ENCODE data around the gene SBF2.
"Not testable (repeated sequence)": the region's sequence is repeated elsewhere in the genome, so short reads cannot be mapped to it uniquely, and the experiment has no call there.

SBF2 gene

GRCh38 chr11:9936754-9937153, 357.3 kb downstream of the SBF2 start:
- no peak for DNase-seq (ENCODE audit: low spot score)
- TF ChIP-seq CTCF (IDR thresholded peaks at IDR 0.05), result no peak

GRCh38 chr11:9932843-9933242, 361.2 kb downstream of the SBF2 start:
- not testable (repeated sequence) for H3K4me3 ChIP-seq; H3K27ac ChIP-seq; DNase-seq (ENCODE audit: low spot score)

More at GRCh38 chr11:9936754-9937153, 357.3 kb downstream of the SBF2 start:
- Histone ChIP-seq H3K4me3 (no peak overlapping the region), H3K27ac (no peak overlapping the region)

DNA sequence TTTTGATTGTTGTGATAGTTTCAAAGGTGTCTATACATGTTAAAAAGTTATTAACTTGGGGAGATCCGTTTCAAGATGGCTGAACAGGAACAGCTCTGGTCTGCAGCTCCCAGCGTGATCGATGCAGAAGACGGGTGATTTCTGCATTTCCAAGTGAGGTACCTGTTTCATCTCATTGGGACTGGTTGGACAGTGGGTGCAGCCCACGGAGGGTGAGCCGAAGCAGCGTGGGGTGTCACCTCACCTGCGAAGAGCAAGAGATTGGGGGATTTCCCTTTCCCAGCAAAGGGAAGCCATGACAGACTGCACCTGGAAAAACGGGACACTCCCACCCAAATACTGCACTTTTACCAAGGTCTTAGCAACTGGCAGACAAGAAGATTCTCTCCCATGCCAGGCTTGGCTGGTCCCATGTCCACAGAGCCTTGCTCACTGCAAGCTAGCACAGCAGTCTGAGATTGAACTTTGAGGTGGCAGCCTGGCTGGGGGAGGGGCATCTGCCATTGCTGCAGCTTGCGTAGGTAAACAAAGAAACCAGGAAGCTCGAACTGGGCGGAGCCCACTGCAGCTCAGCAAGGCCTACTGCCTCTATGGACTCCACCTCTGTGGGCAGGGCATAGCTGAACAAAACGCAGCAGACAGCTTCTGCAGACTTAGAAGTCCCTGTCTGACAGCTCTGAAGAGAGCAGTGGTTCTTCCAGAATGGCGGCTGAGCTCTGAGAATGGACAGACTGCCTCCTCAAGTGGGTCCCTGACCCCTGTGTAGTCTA, 363.3 kb downstream of the SBF2 start:
- H3K4me3 ChIP-seq; DNase-seq (ENCODE audit: low spot score); H3K27ac ChIP-seq: not testable (repeated sequence)

DNA sequence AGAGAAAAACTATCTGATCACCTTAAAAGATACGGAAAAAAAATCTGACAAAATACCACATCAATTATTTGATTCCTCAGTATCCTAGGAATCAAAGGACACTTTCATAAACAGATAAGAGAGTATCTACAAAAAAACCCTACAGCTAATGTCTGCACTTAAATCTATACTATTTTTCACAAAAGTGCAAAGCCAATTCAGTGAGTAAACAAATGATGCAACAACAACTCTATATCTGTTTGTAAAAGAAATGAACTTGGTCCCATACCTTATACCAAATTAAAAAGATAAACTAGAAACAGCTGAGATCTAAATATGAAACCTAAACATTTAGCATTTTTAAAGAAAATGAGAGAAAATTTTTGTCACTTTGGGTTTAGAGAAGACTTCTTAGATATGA, 366.3 kb downstream of the SBF2 start:
- DNase-seq (ENCODE audit: low spot score), result no peak
- Histone ChIP-seq H3K4me3 (no peak overlapping the region), H3K27ac (no peak overlapping the region)
- no peak for TF ChIP-seq CTCF (IDR thresholded peaks at IDR 0.05)

DNA sequence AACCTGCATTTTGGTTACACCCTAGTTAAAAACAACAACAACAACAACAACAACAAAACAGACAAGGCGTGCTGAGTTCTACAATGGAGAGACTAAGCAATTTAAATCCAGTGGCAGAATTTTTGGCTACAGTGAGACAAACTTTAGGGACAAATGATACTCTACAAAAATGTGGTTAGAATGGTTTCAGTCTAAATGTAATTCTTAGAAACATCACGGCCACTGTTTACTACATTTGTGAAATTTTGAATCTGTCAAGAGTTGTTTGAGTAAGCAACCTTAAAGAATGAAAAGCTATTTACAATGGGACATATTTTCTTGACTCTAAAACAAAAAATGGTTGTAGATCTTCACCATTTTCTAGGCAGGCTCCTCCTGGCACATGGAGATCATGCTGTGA, 370.7 kb downstream of the SBF2 start:
- Histone ChIP-seq H3K4me3 (no peak overlapping the region), H3K27ac (no peak overlapping the region)
- DNase-seq (ENCODE audit: low spot score), result no peak
- TF ChIP-seq CTCF (IDR thresholded peaks at IDR 0.05), result no peak

DNA sequence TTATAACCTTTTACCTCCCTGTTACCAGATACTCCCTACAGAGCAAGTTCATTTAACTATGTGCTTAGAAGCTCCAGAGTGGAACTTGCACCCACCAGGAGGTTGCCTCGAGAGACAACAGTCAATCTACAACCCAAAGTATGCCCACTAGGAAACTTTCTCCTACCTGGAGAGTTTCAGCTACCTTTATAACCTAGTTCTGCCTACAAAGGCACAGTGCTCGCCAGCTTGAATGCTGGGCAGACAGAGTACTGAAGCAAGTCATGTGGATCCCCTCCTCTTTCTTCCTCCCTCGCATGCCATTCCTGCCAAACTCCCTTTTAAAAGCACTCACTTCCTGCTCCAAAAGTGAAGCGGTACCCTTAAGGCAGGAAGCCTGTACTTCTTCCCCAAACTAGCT, 371.2 kb downstream of the SBF2 start:
- no peak overlapping the region for H3K4me3 ChIP-seq
- no peak for TF ChIP-seq CTCF (IDR thresholded peaks at IDR 0.05)
- no peak overlapping the region for H3K27ac ChIP-seq
- DNase-seq (ENCODE audit: low spot score), result no peak

GRCh38 chr11:9916480-9916879, 377.5 kb downstream of the SBF2 start:
- TF ChIP-seq CTCF (IDR thresholded peaks at IDR 0.05), result no peak
- H3K4me3 ChIP-seq, result no peak overlapping the region
- no peak for DNase-seq (ENCODE audit: low spot score)
- no peak overlapping the region for H3K27ac ChIP-seq

DNA sequence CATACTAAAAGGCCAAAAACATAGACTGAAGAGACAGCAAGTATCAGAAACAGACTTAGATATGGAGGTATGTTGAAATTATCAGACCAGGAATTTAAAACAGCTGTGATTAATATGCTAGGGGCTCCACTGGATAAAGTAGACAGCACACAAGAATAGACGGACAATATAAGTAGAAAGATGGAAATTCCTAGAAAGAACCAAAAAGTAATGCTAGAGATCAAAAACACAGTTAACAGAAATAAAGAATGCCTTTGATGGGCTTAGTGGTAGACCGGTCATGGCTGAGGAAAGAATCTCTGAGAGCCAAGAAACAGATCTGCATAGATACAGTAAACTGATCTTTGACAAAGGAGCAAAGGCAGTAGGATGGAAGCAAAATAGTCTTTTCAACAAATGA, 380.0 kb downstream of the SBF2 start:
- Histone ChIP-seq H3K27ac (no peak overlapping the region), H3K4me3 (no peak overlapping the region)
- no peak for TF ChIP-seq CTCF (IDR thresholded peaks at IDR 0.05)
- no peak for DNase-seq (ENCODE audit: low spot score)
